Measurements from ENCODE around the gene TNFAIP3.
"Not testable (repeated sequence)": the region's sequence is repeated elsewhere in the genome, so short reads cannot be mapped to it uniquely, and the experiment has no call there.

Gene TNFAIP3

GRCh38 chr6:137843211-137843610, 23.8 kb upstream of the TNFAIP3 start:
- H3K4me3 ChIP-seq (ENCODE audit: low read depth, low read length): no peak overlapping the region
- TF ChIP-seq CTCF (IDR thresholded peaks at IDR 0.05; ENCODE audit: borderline replicate concordance, insufficient read depth, low read depth, low read length): no peak

- not testable (repeated sequence) for H3K4me3 ChIP-seq (ENCODE audit: low read depth, low read length)
These were observed 22.7 kb upstream of the TNFAIP3 start for GRCh38 chr6:137844327-137844726.

GRCh38 chr6:137844773-137845172, 22.3 kb upstream of the TNFAIP3 start:
- not testable (repeated sequence) for H3K4me3 ChIP-seq (ENCODE audit: low read depth, low read length)

GRCh38 chr6:137845460-137845859, 21.6 kb upstream of the TNFAIP3 start:
- no peak overlapping the region for H3K4me3 ChIP-seq (ENCODE audit: low read depth, low read length)
- no peak for TF ChIP-seq CTCF (IDR thresholded peaks at IDR 0.05; ENCODE audit: borderline replicate concordance, insufficient read depth, low read depth, low read length)

- TF ChIP-seq CTCF (IDR thresholded peaks at IDR 0.05; ENCODE audit: borderline replicate concordance, insufficient read depth, low read depth, low read length): no peak
- H3K4me3 ChIP-seq (ENCODE audit: low read depth, low read length): no peak overlapping the region
These were observed 20.8 kb upstream of the TNFAIP3 start for GRCh38 chr6:137846274-137846673.

- TF ChIP-seq CTCF (IDR thresholded peaks at IDR 0.05; ENCODE audit: borderline replicate concordance, insufficient read depth, low read depth, low read length): no peak
- no peak overlapping the region for H3K4me3 ChIP-seq (ENCODE audit: low read depth, low read length)
These were observed 20.2 kb upstream of the TNFAIP3 start for GRCh38 chr6:137846772-137847313.

- no peak for TF ChIP-seq CTCF (IDR thresholded peaks at IDR 0.05; ENCODE audit: borderline replicate concordance, insufficient read depth, low read depth, low read length)
- H3K4me3 ChIP-seq (ENCODE audit: low read depth, low read length): no peak overlapping the region
These were observed 19.3 kb upstream of the TNFAIP3 start for GRCh38 chr6:137847748-137848147.

- no peak for TF ChIP-seq CTCF (IDR thresholded peaks at IDR 0.05; ENCODE audit: borderline replicate concordance, insufficient read depth, low read depth, low read length)
- no peak overlapping the region for H3K4me3 ChIP-seq (ENCODE audit: low read depth, low read length)
These were observed 18.4 kb upstream of the TNFAIP3 start for GRCh38 chr6:137848672-137849071.
